ENCODE measurements around the gene C11orf24.
A peak's percentile ranks its signal among the peaks of the same experiment; 100 is the strongest.
"Not testable (repeated sequence)": the region's sequence is repeated elsewhere in the genome, so short reads cannot be mapped to it uniquely, and the experiment has no call there.

The C11orf24 gene

DNA sequence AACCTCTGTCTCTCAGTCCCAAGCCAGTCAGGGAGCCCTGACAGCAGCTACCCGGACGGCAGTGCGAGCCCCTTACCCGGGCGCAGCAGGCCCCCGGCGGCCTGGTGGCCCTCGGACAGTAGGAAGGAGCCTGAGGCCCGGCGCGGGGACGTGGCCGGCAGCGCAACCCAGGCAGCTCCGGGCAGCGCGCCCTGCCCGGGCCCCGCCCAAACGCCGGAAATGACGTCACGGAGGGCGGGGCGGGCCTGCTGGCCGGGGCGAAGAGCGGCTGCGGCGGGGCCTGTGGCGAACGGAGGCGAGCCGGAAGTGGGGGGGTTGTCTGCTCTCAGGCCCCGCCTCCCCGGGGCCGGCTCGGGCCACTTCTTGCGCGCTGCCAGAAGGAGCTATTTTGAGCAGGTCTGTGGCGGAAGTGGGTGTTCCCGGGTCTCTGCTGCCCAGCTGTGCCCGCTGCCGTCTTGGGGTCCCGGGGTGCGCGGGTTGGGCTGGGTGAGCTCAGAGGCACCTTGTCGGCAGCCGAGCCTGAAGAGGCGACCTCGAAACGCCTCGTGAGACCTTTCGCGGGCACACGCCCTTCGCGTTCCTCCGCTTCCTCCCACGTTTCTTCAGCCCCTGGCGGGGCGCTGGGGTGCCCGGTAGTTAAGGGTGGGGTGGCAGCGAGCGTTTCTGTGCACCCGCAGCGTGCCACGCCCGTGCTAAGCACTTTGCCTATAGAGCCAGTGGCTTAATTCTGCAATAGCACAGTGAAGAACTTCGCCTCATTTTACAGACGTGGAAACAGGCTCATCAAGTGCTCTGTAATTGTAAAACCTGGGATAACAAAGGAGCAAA, at the start of gene C11orf24:
TSS of gene C11orf24 (minus strand) at position 193 of the 828 bp plus-strand sequence. CDS start 8,206 bp downstream, outside the sequence.
- DNase-seq (ENCODE audit: low spot score), result peak; percentile 98

DNA sequence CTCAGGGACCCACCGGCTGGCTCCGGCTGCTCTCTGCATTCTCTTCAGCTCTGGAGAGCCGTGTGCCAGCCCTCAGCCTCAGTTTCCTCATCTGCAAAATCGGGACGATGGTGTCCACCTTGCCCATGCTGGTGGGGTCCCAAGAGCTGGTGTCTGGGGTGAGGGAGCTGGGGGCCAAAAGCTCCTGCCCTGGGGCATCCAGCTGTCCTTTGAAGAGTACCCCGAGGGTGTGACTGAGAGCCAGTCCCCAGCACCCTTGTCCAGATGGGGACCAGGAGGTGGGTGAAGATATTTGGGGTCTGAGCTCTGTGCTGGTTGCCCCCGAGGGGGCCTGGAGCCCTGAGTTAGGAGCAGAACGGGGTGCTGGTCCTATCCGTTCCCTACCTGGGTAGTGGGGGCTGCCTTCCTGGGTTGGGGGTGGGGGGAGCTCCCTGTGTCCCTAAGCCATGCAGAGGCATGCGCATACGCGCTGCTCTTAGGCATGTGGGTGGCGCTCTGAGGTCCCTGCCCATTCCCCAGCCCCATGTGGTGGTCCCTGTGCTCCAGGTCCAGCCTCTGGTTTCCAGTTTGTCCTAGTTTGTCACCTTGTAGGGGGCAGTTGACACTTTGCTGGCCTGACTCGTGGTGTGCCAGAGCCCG, 45.5 kb upstream of the C11orf24 start:
- DNase-seq (ENCODE audit: low spot score), result no peak

DNA sequence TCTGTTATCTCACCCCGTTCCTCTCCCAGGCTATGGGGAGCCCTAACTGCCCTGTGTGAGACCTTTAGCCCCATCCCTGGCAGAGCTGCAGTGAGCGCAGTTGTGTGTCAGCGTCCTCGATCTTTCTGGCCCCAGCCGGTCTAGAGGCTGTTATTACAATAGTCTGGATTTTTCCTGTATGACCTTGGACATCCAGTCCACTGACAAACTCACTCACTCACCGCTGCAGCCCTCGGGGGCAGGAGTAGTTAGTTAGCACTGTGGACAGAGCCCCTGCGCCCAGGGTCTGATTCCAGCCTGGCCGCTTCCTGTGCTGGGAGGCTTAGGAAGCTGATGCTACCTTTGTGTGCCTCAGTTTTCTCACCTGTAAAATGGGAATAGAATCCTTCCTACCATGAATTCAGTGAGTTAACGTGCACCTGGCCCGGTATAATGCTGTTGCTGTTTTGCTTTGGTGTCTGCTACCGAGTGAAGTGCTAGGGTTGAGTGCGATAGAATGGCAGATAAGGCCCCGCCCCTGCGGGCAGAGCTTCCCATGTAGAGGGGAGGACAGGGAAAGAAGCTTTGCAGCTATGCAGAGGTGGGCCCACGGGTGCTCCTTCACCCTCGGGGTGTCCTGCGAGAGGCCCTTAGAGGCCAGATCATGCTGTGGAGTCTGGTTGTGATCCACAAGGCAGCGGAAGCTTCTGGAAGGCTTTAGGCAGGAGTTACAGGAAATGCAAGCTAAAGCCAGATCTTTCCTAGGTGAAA, 43.6 kb upstream of the C11orf24 start:
- no peak for DNase-seq (ENCODE audit: low spot score)

DNA sequence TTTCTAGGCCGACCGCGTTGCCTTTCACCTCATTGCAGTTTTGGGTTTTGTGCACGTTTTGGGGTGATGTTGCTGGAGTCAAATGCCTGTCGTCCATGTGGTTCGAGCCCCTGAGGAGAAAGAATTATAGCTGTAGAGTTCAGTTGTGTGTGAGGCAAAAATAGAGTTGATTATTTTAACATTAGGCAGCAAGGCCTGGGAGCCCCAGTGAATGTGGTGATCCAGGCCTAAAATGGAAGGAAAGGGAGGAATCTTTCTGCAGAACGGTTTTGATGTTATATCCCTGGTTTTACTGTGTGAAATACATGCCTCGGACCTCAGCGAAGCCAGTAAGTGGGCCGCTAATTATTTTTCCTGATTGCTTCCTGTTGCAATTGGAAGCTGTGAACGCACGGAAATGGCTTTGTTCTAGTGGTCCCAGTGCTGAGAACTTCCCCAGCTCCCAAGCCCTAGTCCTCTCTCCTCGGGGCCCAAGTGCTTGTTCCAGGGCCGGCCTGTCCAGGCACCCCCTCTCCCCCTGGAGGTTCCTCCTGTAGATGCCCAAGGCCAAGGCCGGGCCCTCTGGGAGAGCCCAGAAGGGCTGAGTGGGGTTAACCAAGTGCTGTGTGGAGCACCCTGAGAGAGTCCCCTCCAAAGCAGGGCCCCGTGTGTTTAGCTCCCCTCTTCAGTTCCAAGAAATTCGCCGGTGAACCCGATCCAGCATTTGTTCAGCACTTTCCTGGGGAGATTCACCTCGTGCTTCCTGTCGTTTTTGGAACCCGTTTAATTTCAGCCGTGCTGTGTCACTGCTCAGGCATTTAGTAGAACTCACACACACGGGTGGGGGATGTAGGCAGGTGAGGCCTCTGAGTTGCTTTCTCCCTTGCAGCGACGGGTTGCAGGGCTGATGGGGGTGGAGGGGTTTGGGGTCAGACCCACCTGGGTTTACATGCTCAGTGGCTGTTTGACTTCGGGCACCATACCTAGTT, 42.7 kb upstream of the C11orf24 start:
- no peak for DNase-seq (ENCODE audit: low spot score)

DNA sequence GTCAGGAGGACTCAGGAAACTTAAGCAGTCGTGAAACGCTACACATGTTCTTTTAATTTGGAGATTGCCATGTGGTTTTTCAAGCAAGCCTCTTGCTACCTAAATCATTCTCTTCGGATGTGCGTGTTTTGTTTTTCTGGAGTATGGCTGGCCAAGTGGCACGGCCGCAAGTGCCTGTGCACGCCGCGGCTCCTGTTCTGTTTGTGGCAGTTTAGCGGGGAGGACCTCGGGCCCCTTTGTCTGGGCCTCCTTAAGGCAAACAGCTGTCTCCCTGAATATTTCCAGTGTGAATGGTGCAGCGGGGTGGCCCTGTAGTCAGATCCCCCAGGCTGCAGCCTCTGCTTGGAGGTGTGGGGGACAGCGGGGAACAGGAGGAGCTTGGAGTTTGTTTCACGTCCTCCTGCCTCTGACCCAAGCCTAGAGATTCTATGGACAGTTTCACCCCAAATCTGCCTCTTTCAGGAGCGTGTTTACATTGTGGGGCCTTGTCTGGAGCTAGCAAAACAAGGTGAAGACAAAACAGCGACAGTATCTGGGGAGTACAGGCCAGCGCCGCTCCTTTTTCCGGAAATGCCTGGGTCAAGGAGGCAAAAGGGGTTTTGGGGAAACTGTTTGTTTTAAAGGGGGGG, 41.9 kb upstream of the C11orf24 start:
- DNase-seq (ENCODE audit: low spot score), result no peak

DNA sequence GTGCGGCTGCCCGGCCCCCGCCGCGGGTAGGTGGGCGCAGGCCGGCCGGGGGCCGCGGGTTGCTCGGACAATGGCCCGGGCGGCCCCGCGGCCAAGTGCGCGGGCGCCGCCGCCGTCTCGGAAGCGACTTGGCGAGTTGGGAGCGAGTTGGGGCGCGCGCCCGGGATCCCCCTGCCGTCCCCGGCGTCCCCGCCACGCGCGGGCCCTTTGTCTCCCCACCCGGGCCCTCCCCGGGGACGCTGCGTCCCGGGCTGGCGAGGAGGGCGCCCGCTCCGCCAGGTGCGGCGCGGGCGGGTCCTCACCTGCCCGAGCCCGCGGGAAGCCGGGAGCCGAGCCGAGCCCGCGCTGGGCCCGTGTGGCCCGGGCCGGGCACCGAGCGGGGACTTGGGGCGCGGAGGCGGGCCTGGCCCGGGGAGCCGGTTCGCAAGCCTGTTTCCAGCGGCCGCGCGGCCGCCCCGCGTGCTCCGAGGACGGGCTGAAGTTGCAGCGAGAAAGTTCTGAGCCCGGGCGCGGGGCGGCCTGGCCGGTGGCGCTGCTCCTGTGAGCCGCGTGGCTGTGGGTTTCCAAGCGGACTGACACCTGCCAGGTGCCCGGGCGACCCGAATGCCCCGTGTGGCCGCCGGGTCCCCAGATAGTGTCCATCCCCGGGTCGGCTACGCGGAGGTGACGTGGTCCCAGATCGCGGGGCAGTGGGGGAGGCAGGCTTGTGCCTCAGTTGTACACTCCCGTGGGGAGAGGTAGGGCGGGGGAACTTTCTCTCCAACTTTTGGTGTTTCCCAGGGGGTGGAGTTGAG, 41.2 kb upstream of the C11orf24 start:
- DNase-seq (ENCODE audit: low spot score), result peak; percentile 44

DNA sequence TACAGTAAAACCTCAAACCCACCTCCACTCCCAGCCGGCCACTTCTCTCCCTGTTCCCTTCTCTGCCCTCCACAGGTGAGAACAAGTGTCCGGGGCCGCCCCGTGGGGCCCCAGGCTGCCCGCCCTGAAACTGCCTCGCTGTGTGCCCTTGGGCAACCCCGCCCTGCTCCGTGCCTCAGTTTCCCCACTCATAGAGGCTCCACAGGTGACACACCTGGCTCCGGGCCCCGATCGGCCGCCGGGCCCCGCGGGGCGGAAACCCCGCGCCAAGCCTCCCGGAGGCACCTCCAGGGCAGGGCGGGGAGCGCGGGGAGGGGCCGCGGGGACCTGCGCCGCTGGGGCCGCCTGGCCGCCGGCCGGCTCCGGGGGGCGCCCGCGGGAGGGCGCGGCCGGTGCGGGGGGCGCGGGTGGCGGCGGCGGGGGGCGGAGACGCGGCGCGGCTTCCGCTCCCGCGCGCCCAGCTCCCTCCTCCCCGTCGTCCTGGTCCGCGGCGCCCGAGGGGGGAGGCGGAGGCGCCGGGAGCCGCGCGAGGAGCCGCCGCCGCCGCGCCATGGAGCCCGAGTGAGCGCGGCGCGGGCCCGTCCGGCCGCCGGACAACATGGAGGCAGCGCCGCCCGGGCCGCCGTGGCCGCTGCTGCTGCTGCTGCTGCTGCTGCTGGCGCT, 40.5 kb upstream of the C11orf24 start, which contains the start of gene LRP5:
TSS of gene LRP5 (plus strand) at position 475 of the 663 bp plus-strand sequence. CDS start at position 599, 124 bp downstream.
- peak; percentile 50 for DNase-seq (ENCODE audit: low spot score)

DNA sequence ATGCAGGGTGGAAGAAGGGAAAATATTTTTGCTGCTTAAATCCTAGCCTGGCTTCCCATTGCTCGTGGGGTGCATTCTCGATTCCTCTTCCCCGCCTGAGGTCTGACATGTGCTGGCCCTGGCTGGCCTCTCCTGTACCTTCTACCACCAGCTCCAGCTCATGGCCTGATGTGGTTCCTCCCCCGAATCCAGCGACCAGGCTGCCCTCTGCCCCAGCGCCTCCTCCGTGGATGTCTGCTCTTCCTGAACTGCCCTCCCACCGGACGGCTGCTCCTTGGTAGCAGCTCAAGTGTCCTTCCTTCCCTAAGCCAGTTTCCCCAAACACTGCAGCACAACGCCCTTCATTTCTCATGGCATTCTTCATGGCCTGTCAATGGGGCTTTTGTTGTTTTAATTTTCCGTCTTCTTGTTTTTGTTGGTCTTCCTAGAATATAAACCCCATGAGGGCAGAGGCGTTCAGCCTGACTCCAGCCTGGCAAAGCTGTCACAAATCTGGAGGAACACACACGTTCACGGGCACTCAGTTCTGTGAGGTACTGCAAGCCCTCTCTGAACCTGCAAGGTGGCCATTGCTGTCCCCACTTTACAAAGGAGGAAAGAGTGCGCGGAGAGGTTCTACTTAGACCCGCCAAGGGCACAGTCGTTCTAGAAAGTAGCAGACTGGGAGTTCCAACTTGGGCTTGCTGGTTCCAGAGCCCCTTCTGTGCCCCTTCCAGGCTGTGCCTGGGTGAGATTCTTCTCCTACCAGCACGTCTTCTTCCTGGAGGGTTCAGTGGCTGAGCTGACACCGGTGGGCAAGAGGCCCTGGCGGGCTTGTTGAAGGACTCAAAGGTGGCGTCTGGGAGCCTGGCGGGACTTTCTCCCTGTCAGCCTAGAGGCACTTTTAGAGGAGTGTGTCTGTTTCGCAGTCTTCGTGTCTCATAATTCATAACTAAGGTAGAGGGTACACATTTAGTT, 39.7 kb upstream of the C11orf24 start:
- no peak for DNase-seq (ENCODE audit: low spot score)

DNA sequence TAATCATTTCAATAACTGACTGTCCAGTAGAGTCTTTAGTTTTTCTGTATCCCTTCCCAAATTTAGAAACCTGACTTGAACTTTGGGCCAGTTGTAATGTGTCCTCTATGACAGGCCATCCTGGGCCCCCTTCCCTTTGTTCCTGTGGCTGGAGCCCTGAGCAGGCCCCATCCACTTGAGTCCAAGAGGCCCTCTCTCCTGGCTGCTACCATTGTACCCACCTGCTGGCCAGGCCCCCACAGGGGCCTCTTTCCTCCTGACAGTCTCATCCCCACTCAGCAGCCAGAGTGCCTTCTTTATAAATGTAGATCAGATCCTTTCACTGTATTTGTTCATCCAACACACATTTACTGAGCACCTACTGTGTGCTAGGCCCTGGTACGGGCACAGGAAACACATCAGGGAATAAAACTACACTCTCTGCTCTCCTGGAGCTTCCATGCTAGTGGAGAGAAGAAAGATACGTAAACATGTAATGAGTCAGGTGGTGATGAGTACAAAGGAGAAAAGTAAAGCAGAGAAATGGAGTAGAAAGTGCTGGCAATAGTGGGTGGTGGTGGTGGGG, 37.9 kb upstream of the C11orf24 start:
- no peak for DNase-seq (ENCODE audit: low spot score)

DNA sequence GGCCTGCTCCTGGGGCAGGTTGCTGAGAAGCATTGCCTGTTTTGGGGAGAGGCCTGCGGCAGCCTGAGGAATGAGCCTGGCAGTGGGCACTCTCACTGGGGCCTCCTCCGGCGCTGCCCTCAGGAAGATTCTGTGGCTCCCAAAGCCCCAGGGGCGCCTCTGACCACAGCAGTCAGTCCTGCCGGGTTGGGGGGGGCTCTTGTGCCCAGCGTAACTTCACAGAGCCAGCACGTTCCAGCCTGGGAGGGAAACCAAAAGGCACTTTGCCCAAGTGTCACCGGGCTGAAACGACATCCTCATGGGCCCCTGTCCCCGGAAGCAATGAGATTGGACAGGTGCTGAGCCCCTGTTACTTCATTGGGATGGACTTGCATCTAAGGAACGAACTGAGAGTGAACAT, 36.3 kb upstream of the C11orf24 start:
- no peak for DNase-seq (ENCODE audit: low spot score)

DNA sequence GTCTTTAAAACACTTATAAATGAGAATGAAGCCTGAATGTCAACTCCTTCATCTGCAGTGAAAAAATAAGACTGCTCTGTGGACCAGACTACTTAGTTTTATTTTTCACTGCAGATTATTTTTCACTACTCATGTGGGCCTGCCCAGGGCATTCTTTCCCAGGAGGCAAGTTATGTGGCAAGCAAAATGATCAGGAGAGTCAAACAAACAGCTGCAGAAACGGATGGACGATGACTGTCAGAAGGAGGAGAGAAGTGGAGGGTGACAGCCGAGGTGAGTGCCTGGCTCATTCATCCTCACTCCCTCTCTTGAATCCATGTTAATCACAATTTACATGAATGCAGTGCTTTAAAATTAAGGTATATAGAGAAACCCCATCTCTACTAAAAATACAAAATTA, 34.9 kb upstream of the C11orf24 start:
- DNase-seq (ENCODE audit: low spot score), result no peak

DNA sequence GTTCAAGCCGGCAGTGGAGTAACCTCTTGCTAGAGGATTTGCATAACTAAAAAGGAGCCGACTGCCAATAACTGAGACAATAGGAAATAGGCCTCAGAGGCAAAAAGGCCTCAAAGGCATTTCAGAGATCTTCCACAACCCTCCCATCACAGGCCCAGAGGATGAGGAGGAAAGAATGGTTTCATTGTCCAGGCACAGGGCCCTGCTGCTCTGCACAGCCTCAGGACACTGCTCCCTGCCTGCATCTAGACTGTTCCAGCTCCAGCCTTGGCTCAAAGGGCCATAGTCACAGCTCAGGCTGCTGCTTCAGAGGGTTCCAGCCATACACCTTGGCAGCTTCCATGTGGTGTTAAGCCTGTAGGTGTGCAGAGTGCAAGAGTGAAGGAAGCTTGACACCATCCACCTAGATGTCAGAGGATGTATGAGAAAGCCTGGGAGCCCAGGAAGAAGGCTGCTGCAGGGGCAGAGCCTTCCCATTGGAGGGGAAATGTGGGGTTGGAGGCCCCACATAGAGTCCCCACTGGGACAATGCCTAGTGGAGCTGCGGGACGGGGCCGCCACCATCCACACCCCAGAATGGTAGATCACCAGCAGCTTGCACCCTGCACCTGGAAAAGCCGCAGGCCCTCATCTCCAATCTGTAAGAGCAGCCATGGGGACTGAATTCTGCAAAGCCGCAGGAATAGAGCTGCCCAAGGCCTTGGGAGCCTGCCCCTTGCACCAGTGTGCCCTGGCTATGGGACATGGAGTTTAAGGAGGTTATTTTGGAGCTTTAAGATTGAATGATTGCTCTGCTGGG, 32.4 kb upstream of the C11orf24 start:
- no peak for DNase-seq (ENCODE audit: low spot score)

DNA sequence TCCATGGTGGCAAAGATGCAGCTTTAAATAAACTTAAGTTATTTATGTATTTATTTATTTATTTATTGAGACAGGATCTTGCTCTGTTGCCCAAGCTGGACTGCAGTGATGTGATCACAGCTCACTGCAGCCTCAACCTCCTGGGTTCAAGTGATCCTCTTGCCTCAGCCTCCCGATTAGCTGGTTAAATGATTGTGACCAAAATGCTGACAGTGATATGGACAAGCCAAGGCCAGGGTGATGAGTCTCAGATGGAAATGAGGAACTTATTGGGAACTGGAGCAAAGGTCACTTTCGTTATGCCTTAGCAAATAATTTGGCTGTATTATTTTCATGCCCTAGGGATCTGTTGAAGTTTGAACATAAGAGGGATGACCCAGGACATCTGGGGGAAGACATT, 31.3 kb upstream of the C11orf24 start:
- no peak for DNase-seq (ENCODE audit: low spot score)

DNA sequence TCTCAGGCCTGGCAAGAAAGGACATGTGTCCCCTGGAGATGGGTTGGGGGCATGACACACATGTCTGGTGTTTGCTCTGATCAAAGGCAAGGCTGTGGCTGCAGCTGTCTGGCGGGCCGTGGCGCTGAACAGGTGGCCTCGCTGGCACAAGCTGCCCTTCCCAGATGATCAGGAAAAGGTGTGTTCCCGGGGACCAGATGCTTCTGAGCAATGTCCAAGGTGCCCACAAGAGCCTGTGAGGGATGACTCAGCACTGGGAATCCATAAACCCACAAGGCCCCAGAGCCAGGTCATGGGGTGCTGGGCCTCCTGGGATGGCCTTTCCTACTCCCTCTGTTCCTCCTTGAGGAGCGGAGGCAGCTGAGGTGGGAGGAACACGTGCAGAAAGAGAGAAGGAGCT, 30.9 kb upstream of the C11orf24 start:
- DNase-seq (ENCODE audit: low spot score), result no peak

DNA sequence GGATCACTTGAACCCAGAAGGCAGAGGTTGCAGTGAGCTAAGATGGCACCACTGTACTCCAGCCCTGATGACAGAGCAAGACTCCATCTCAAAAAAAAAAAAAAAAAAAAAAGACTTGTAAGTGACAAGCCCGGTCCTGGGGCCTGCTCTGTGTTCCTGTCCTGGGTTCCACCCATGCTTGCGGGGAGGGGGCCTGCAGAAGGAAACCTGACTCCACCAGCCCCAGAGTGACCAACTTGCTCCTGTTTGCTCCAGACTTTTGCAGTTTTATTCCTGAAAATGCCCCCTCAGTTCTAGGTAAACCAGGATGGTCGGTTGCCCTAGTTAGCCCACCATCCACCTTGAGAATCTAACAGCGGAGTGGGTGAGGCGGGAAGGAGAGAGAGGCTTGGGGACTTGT, 30.5 kb upstream of the C11orf24 start:
- no peak for DNase-seq (ENCODE audit: low spot score)

DNA sequence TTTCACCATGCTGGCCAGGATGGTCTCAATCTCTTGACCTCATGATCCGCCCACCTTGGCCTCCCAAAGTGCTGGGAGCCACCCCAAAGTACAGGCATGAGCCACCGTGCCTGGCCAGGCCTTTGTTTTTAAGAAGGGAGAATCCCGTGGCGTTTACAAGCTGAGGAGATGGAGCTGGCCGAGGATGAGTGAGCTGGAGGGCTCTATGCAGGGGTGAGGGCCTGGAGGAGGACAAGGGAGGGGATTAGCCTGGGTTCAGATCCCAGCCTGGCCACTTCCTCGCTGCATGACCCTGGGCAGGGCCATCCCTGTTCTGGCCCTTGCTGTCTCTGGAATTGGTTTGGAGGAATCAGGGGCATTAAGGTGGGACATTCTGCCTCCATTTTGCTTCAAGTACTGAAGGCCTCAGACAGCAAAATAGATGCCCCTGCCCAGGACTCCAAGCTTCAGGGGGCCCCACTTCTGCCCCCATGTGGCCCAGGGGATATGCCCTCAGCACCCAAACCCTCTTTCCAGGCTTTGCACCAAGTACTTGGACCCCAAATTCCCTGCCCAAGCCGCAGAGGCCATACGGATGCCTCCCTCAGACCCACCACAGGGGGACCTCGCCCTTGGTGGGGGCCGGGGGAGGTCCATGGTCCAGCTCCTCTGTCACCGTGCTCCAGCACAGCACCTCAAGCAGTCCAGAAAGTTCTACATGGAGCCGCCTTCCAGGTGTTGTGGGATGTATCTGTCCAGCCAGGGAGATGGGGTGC, 28.5 kb upstream of the C11orf24 start:
- DNase-seq (ENCODE audit: low spot score), result no peak

DNA sequence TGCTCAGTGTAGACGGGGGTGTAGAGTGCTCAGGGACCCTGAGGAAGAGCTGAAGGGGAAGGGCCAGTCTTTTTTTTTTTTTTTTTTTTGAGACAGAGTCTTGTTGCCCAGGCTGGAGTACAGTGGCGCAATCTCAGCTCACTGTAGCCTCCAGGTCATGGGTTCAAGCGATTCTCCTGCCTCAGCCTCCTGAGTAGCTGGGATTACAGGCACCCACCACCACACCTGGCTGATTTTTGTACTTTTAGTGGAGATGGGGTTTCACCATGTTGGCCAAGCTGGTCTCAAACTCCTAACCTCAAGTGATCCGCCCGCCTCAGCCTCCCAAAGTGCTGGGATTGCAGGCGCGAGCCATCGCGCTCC, 27.7 kb upstream of the C11orf24 start:
- DNase-seq (ENCODE audit: low spot score), result not testable (repeated sequence)
